Measurements from ENCODE around the gene DNAJC11. TPM values are rescaled to one million over a fixed set of nuclear protein-coding genes. Genes with fewer than 3 reads are reported as not detected.

DNAJC11 gene
- total RNA-seq, 1 experiment from 2014 or later, result 93.6 TPM

- ATAC-seq (no peak), DNase-seq (ENCODE audit: low read depth, low spot score) (no peak)
- ChIA-PET CTCF (no interaction called here), POLR2A (no interaction called here)
- no peak for TF ChIP-seq CTCF (IDR thresholded peaks at IDR 0.05)
- no peak for TF ChIP-seq TCF7L2 (IDR thresholded peaks at IDR 0.05; ENCODE audit: low read depth, low read length)
- TF ChIP-seq SIN3A (IDR thresholded peaks at IDR 0.05; ENCODE audit: borderline replicate concordance, insufficient read depth, low read depth, low read length), result no peak
- TF ChIP-seq, protein P1, sequence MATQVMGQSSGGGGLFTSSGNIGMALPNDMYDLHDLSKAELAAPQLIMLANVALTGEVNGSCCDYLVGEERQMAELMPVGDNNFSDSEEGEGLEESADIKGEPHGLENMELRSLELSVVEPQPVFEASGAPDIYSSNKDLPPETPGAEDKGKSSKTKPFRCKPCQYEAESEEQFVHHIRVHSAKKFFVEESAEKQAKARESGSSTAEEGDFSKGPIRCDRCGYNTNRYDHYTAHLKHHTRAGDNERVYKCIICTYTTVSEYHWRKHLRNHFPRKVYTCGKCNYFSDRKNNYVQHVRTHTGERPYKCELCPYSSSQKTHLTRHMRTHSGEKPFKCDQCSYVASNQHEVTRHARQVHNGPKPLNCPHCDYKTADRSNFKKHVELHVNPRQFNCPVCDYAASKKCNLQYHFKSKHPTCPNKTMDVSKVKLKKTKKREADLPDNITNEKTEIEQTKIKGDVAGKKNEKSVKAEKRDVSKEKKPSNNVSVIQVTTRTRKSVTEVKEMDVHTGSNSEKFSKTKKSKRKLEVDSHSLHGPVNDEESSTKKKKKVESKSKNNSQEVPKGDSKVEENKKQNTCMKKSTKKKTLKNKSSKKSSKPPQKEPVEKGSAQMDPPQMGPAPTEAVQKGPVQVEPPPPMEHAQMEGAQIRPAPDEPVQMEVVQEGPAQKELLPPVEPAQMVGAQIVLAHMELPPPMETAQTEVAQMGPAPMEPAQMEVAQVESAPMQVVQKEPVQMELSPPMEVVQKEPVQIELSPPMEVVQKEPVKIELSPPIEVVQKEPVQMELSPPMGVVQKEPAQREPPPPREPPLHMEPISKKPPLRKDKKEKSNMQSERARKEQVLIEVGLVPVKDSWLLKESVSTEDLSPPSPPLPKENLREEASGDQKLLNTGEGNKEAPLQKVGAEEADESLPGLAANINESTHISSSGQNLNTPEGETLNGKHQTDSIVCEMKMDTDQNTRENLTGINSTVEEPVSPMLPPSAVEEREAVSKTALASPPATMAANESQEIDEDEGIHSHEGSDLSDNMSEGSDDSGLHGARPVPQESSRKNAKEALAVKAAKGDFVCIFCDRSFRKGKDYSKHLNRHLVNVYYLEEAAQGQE (IDR thresholded peaks at IDR 0.05; ENCODE audit: insufficient read depth in 1 of 2, low read depth in 2 of 2, low read length in 1 of 2), result no peak
- TF ChIP-seq POLR2AphosphoS5 (IDR thresholded peaks at IDR 0.05; ENCODE audit: low read depth, low read length), result no peak
- Histone ChIP-seq H3K4me3 (ENCODE audit: low read depth in 2 of 2, low read length in 2 of 2) (no peak overlapping the region), H3K27me3 (ENCODE audit: control insufficient read depth, insufficient read depth, low read length) (no peaks in the 10 kb centered on the region), H3K36me3 (ENCODE audit: control insufficient read depth, insufficient read depth, low read length) (0 out of 2 replicates have a peak, but pooled peaks cover 4% of the 10 kb centered on the region), H3K27ac (ENCODE audit: low read length) (no peak overlapping the region), H3K9me3 (ENCODE audit: control insufficient read depth, insufficient read depth, low read depth, low read length) (no peaks in the 10 kb centered on the region), H3K4me1 (ENCODE audit: control insufficient read depth, insufficient read depth, low read length) (peaks cover 36% of the 10 kb centered on the region)
- BruUV-seq (replicated peaks), result no TSS peak
- intact Hi-C loops (cut with micrococcal nuclease; ENCODE audit: unreplicated experiment) (no loop called here), in situ Hi-C loops (cut with HindIII; ENCODE audit: low pct_unique_long_range_greater_than_20kb, low sequenced_read_pairs) (no loop called here)
Observed at GRCh38 chr1:6619045-6619444, 82.6 kb downstream of the DNAJC11 start.

DNA sequence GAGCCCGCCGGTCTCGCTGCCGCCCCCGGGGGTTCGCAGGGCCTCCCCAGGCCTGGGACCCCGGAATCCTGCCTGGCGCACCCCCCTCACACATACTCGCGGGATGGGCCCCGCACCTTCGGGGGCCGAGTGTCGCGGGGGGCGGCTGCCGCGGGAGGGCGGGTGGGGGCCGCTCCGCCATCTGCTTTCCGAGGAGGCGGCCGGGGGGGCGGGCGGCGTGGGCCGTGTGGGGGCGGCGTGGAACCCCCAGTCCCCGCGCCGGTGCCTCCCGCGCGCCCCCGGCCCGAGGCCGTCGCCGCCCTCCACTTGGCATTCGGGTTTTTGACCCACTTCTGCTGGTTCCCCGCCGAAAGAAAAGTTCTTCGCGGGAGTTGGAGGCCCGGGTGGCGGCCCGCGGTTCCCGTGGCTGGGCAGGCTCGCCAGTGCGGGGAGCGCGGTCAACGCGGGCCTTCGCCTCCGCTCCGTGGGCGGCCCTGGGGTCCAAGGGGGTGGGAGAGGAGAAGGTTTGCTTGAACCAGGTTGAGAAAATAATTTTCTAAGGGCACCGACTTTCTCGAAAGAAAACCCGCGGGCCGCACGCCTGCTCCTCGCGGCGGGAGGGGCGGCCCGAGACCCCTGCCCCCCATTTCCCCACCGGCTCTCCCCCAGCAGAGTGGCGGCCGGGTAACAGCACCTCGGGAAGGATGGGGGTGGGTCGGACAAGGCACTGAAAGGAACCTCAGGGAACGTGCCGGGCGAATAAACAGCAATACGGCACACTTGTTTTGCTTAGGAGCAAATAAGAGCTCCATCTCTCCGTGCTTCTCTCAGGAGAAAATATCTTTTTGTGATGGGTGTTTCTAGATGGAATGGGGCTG, 86.5 kb downstream of the DNAJC11 start:
- no peaks in the 10 kb centered on the region for H3K9me3 ChIP-seq (ENCODE audit: control insufficient read depth, insufficient read depth, low read depth, low read length)
- H3K36me3 ChIP-seq (ENCODE audit: control insufficient read depth, insufficient read depth, low read length), result peaks cover 4% of the 10 kb centered on the region; the same call in 1 of the 2 replicates
- H3K4me1 ChIP-seq (ENCODE audit: control insufficient read depth, insufficient read depth, low read length), result peaks cover 14% of the 10 kb centered on the region
- H3K27me3 ChIP-seq (ENCODE audit: control insufficient read depth, insufficient read depth, low read length), result no peaks in the 10 kb centered on the region
- ChIA-PET CTCF (interaction anchor here (1.0 kb wide), 1 partner anchor 113 kb away, joined by 19 read pairs; no protein-coding TSS in a partner anchor), POLR2A (no interaction called here)
- H3K4me3 ChIP-seq (ENCODE audit: low read depth in 2 of 2, low read length in 2 of 2), result peak overlapping the region; percentile 57 to 67
- no peak for ATAC-seq
- intact Hi-C loops (cut with micrococcal nuclease; ENCODE audit: unreplicated experiment), result no loop called here
- DNase-seq (ENCODE audit: low read depth, low spot score), result no peak
- BruUV-seq (replicated peaks), result no TSS peak
- H3K27ac ChIP-seq (ENCODE audit: low read length), result peak overlapping the region; percentile 76
- 0 out of 2 replicates have a peak, but pooled peaks have one; percentile 28 for TF ChIP-seq SIN3A (IDR thresholded peaks at IDR 0.05; ENCODE audit: borderline replicate concordance, insufficient read depth, low read depth, low read length)
- no peak for TF ChIP-seq CTCF (IDR thresholded peaks at IDR 0.05)
- in situ Hi-C loops (cut with HindIII; ENCODE audit: low pct_unique_long_range_greater_than_20kb, low sequenced_read_pairs), result no loop called here

Measured in Panc1 (cell line).